B cell (primary cell): ENCODE measurements around the gene GUCD1. TPM values are rescaled to one million over a fixed set of nuclear protein-coding genes. Genes with fewer than 3 reads are reported as not detected.

Experiments used
- ATAC-seq: fragments of 200-7000 bp; cut with Tn5 transposase; one replicate; pipeline ENCODE4 v1.10.0; 2021; ENCODE audit warnings: low read depth, mild to moderate bottlenecking, moderate number of reproducible peaks, moderate library complexity
- CTCF ChIA-PET: fragments of 350-600 bp; sonication (Branson Sonifier 250); formaldehyde crosslinking; loops from one replicate; lab custom pipeline; 2021; ENCODE audit warnings: antibody characterized with exemption, inconsistent platforms; lab: Charles Lee
- POLR2A ChIA-PET: fragments of 350-600 bp; sonication (Branson Sonifier 250); formaldehyde crosslinking; loops from one replicate; lab custom pipeline; 2021; ENCODE audit warnings: antibody characterized with exemption; lab: Charles Lee
- DNase-seq: peaks from one replicate; pipeline ENCODE4 v3.0.0; 2013
- H2AFZ ChIP-seq: 2 replicates; pipeline ENCODE4 v1.6.1; 2012; ENCODE audit warnings: mild to moderate bottlenecking, low read depth, low read length; ENCODE audit not compliant: insufficient read depth, poor library complexity, severe bottlenecking
- H3K27ac ChIP-seq, 2 donors: 1 replicate in 1 of 2; 2 replicates in 1 of 2; pipeline ENCODE4 v1.5.1; 2012 to 2013; ENCODE audit warnings: low read length in 2 of 2, mild to moderate bottlenecking in 2 of 2, moderate library complexity in 1 of 2
- H3K27me3 ChIP-seq, 4 experiments: fragments of 200-600 bp in 1 of 4; sonication (generic) in 1 of 4; replicated peaks in 1 of 4; 1 replicate in 2 of 4; 2 replicates in 2 of 4; pipeline versions ENCODE4 v1.6.1 to v1.7.0; 2013 to 2016; ENCODE audit warnings: low read length in 3 of 4, mild to moderate bottlenecking in 2 of 4, mixed read lengths in 1 of 4, moderate library complexity in 1 of 4; ENCODE audit not compliant: insufficient read depth in 4 of 4, control insufficient read depth in 3 of 4; ENCODE audit errors: control extremely low read depth in 1 of 4
- H3K36me3 ChIP-seq, 2 experiments: replicated peaks in 1 of 2; 1 replicate in 1 of 2; 2 replicates in 1 of 2; pipeline versions ENCODE4 v1.6.1 to v1.7.1; 2013; ENCODE audit warnings: low read length in 1 of 2; ENCODE audit not compliant: insufficient read depth in 2 of 2, control insufficient read depth in 1 of 2; ENCODE audit errors: control extremely low read depth in 1 of 2, extremely low read depth in 1 of 2
- H3K4me1 ChIP-seq, 2 donors: fragments of 200-600 bp in 1 of 2; sonication (generic) in 1 of 2; 1 replicate in 1 of 2; 2 replicates in 1 of 2; pipeline versions ENCODE4 v1.5.1 to v1.6.1; 2013 to 2017; ENCODE audit warnings: low read length in 2 of 2; ENCODE audit not compliant: control insufficient read depth in 2 of 2, insufficient read depth in 2 of 2
- H3K4me2 ChIP-seq: replicated peaks from 2 replicates; pipeline ENCODE3; 2012; ENCODE audit warnings: mild to moderate bottlenecking, low read depth, low read length; ENCODE audit not compliant: poor library complexity, severe bottlenecking
- H3K4me3 ChIP-seq, 5 experiments: fragments of 200-600 bp in 1 of 5; sonication (generic) in 1 of 5; 1 replicate in 3 of 5; 2 replicates in 2 of 5; pipeline versions ENCODE4 v1.5.1 to v1.7.0; 2011 to 2016; ENCODE audit warnings: low read length in 4 of 5, mild to moderate bottlenecking in 4 of 5, low read depth in 2 of 5, control low read depth in 1 of 5, moderate library complexity in 1 of 5; ENCODE audit not compliant: insufficient read depth in 1 of 5; ENCODE audit errors: control extremely low read depth in 1 of 5, extremely low read depth in 1 of 5
- H3K79me2 ChIP-seq: fragments of 200-600 bp; sonication (generic); one replicate; pipeline ENCODE4 v1.6.0; 2016; ENCODE audit warnings: low read length; ENCODE audit not compliant: control insufficient read depth, insufficient read depth
- H3K9ac ChIP-seq: fragments of 200-600 bp; sonication (generic); 2 replicates; pipeline ENCODE4 v1.6.1; 2017; ENCODE audit warnings: mild to moderate bottlenecking, low read length, moderate library complexity
- H3K9me3 ChIP-seq, 3 donors: one replicate each; pipeline versions ENCODE4 v1.6.1 to v1.7.1; 2013; ENCODE audit warnings: low read length in 2 of 3; ENCODE audit not compliant: control insufficient read depth in 2 of 3, insufficient read depth in 1 of 3; ENCODE audit errors: control extremely low read depth in 1 of 3
- H4K20me1 ChIP-seq: 2 replicates; pipeline ENCODE4 v1.6.0; 2012; ENCODE audit warnings: mild to moderate bottlenecking, low read length; ENCODE audit not compliant: insufficient read depth, control insufficient read depth, poor library complexity, severe bottlenecking
- H3K27ac Mint-ChIP-seq: one replicate; pipeline ENCODE4 v1.8.0; 2021; ENCODE audit warnings: mixed read lengths
- H3K27me3 Mint-ChIP-seq: one replicate; pipeline ENCODE4 v1.8.0; 2021; ENCODE audit warnings: mixed read lengths
- H3K4me1 Mint-ChIP-seq: one replicate; pipeline ENCODE4 v1.8.0; 2021; ENCODE audit warnings: mixed read lengths
- H3K4me3 Mint-ChIP-seq: one replicate; pipeline ENCODE4 v1.8.0; 2021; ENCODE audit warnings: mixed read lengths
- H3K9me3 Mint-ChIP-seq: one replicate; pipeline ENCODE4 v1.8.0; 2022; ENCODE audit warnings: mixed read lengths; ENCODE audit not compliant: insufficient read depth
- EZH2 ChIP-seq: IDR thresholded peaks from 2 replicates; pipeline ENCODE4 v1.6.1; 2012; ENCODE audit warnings: borderline replicate concordance, low read depth, mild to moderate bottlenecking, moderate library complexity, low read length; ENCODE audit not compliant: insufficient read depth, poor library complexity, severe bottlenecking
- WGBS: methylation state at CpG from one replicate; pipeline ENCODE4 v1.1.5; 2013; ENCODE audit warnings: missing lambda C conversion rate; ENCODE audit not compliant: insufficient coverage; 5-methylcytosine and 5-hydroxymethylcytosine counted together
- intact Hi-C: fragments of 100-400 bp; cut with micrococcal nuclease; formaldehyde crosslinking; loops from one replicate; pipeline ENCODE4 v1.10.0; 2022
- polyA plus RNA-seq: library from polyadenylated mRNA; depleted of rRNA; stranded (reverse); fragments of >200 nt; gene quantifications from 2 replicates; pipeline ENCODE4 v1.2.3, GENCODE V29; 2012
- total RNA-seq, 2 donors: library from RNA; stranded (reverse); fragments of 120-200 nt in 1 of 2; gene quantifications; 1 replicate in 1 of 2; 2 replicates in 1 of 2; pipeline versions ENCODE4 v1.2.3 to v1.2.4, GENCODE V29; 2013 to 2022
- TF ChIP-seq, protein P1 (sequence below): fragments of 200-600 bp; IDR thresholded peaks from one replicate; pipeline ENCODE4 v1.8.0; 2022; ENCODE audit warnings: antibody characterized with exemption, mild to moderate bottlenecking

Gene GUCD1
- total and polyA plus RNA-seq, 2 donors (not counting 1 experiment from before 2014, with no cell fraction given), result 257 to 378 TPM

DNA sequence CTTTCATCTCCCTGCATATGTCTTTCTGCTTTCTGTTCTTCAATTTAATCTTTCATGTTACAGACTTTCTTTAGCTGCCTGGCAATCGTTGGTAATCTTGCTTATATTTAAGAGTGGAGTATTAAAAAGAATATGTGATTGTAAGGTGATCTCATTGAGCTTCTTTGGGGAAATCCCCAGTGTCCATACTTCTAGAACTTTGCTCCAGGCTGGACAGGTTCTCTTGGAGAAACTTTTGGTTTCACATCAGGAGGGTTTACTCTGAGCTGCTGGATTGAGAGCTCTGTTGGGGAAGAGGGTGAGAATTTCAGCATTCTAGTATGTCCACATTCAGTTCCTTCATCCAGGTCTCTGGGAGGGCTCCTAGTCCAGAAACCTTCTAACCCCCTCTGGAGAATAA is 21.8 kb upstream of the GUCD1 start:
- H3K4me1 ChIP-seq, result no peaks in the 10 kb centered on the region
- H3K4me3 ChIP-seq, result no peak overlapping the region
- H3K36me3 ChIP-seq, result peaks cover 11 to 27% of the 10 kb centered on the region in 2 experiments
- Mint-ChIP-seq H3K4me3 (no peak overlapping the region), H3K9me3 (no peaks in the 10 kb centered on the region), H3K27ac (no peak overlapping the region), H3K4me1 (no peaks in the 10 kb centered on the region), H3K27me3 (no peaks in the 10 kb centered on the region)
- H3K27ac ChIP-seq, result no peak overlapping the region
- no peak for ATAC-seq
- DNase-seq, result no peak
- no peak overlapping the region for H3K9ac ChIP-seq
- H2AFZ ChIP-seq, result no peak overlapping the region
- POLR2A ChIA-PET, result no interaction called here
- no peak for TF ChIP-seq EZH2
- TF ChIP-seq, protein P1, sequence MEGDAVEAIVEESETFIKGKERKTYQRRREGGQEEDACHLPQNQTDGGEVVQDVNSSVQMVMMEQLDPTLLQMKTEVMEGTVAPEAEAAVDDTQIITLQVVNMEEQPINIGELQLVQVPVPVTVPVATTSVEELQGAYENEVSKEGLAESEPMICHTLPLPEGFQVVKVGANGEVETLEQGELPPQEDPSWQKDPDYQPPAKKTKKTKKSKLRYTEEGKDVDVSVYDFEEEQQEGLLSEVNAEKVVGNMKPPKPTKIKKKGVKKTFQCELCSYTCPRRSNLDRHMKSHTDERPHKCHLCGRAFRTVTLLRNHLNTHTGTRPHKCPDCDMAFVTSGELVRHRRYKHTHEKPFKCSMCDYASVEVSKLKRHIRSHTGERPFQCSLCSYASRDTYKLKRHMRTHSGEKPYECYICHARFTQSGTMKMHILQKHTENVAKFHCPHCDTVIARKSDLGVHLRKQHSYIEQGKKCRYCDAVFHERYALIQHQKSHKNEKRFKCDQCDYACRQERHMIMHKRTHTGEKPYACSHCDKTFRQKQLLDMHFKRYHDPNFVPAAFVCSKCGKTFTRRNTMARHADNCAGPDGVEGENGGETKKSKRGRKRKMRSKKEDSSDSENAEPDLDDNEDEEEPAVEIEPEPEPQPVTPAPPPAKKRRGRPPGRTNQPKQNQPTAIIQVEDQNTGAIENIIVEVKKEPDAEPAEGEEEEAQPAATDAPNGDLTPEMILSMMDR, result no peak
- H3K4me2 ChIP-seq, result no peak overlapping the region
- intact Hi-C loops, result no loop called here
- peaks cover under 1% of the 10 kb centered on the region for H4K20me1 ChIP-seq
- no peaks in the 10 kb centered on the region for H3K79me2 ChIP-seq
- no peaks in the 10 kb centered on the region for H3K9me3 ChIP-seq
- 100% methylated on average over 1 of the region's 1 CpG for WGBS
- CTCF ChIA-PET, result no interaction called here
- no peaks in the 10 kb centered on the region for H3K27me3 ChIP-seq

DNA sequence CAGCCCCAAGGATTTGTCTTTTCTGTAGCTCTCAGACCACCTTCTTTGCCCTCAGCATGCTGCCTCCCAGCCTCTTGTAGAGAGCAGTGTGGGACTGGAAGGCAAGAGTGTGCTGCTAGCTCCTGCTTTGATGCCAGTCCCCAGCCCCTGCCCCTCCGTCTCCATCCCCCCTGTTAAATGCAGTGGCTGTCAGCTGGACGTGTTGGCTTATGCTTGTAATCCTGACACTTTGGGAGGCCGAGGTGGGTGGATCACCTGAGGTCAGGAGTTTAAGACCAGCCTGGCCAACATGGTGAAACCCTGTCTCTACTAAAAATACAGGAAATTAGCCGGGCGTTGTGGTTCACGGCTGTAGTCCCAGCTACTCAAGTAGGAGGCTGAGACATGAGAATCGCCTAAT is 16.3 kb upstream of the GUCD1 start:
- 97% methylated on average over 5 of the region's 7 CpGs for WGBS

More for the DNA sequence above, 16.3 kb upstream of the GUCD1 start:
- no peak overlapping the region for H3K4me2 ChIP-seq
- H3K9me3 ChIP-seq, result no peaks in the 10 kb centered on the region
- no peaks in the 10 kb centered on the region for H3K27me3 Mint-ChIP-seq
- ATAC-seq (no peak), DNase-seq (no peak)
- H3K4me3 Mint-ChIP-seq, result no peak overlapping the region
- no peaks in the 10 kb centered on the region for H3K9me3 Mint-ChIP-seq
- H3K79me2 ChIP-seq, result peaks cover 10% of the 10 kb centered on the region
- H2AFZ ChIP-seq, result no peak overlapping the region
- no peak overlapping the region for H3K27ac Mint-ChIP-seq
- H3K4me1 Mint-ChIP-seq, result peaks cover 4% of the 10 kb centered on the region
- peaks cover 20 to 68% of the 10 kb centered on the region in 2 experiments for H3K36me3 ChIP-seq
- H4K20me1 ChIP-seq, result peaks cover 46% of the 10 kb centered on the region
- H3K27me3 ChIP-seq, result no peaks in the 10 kb centered on the region
- intact Hi-C loops, result no loop called here
- TF ChIP-seq EZH2, result no peak
- H3K4me1 ChIP-seq, result no peaks in the 10 kb centered on the region
- CTCF ChIA-PET, result no interaction called here
- no peak overlapping the region for H3K4me3 ChIP-seq
- H3K9ac ChIP-seq, result no peak overlapping the region
- no peak overlapping the region for H3K27ac ChIP-seq
- POLR2A ChIA-PET, result interaction anchor here (0.7 kb wide), 1 partner anchor 19 kb away, joined by 3 read pairs; no protein-coding TSS in a partner anchor
